ENCODE results near the gene PDE4D.
A peak's percentile ranks its signal among the peaks of the same experiment; 100 is the strongest.

PDE4D gene

GRCh38 chr5:58970766-58971165 lies 922.8 kb downstream of the PDE4D start:
- Histone ChIP-seq H3K18ac (ENCODE audit: low read depth in 1 of 2, low read length in 2 of 2) (no peak overlapping the region), H4K8ac (ENCODE audit: low read length) (no peak overlapping the region), H3K23ac (ENCODE audit: low read length in 2 of 2) (no peak overlapping the region), H3K9me3 (ENCODE audit: control insufficient read depth, low read length) (no peaks in the 10 kb centered on the region), H2AK5ac (ENCODE audit: low read length, severe bottlenecking) (no peak overlapping the region), H3K27ac (ENCODE audit: low read length, poor library complexity, severe bottlenecking) (no peak overlapping the region), H2BK120ac (ENCODE audit: low read depth, low read length) (no peak overlapping the region), H3K14ac (ENCODE audit: low read length in 2 of 2) (no peak overlapping the region), H3K4me3 (ENCODE audit: insufficient read depth in 1 of 2, low read depth in 1 of 2, low read length in 2 of 2) (no peak overlapping the region), H2BK12ac (ENCODE audit: low read length in 2 of 2) (no peak overlapping the region), H2BK5ac (ENCODE audit: low read depth, low read length, poor library complexity, severe bottlenecking) (no peak overlapping the region), H3K4me2 (ENCODE audit: low read length, poor library complexity, severe bottlenecking) (no peak overlapping the region), H3K4me1 (ENCODE audit: control insufficient read depth, insufficient read depth, low read depth, low read length) (no peaks in the 10 kb centered on the region), H3K4ac (ENCODE audit: low read depth in 1 of 2, low read length in 2 of 2) (no peak overlapping the region), H3K36me3 (ENCODE audit: control insufficient read depth in 1 of 2, insufficient read depth in 2 of 2, low read depth in 1 of 2, low read length in 2 of 2) (peaks cover 4 to 6% of the 10 kb centered on the region in 2 experiments), H4K91ac (ENCODE audit: low read length) (no peak overlapping the region), H2AFZ (ENCODE audit: low read depth, low read length) (no peak overlapping the region), H3K79me1 (replicated peaks; ENCODE audit: low read length, poor library complexity, severe bottlenecking) (no peaks in the 10 kb centered on the region), H3K27me3 (ENCODE audit: control insufficient read depth in 1 of 2, insufficient read depth in 1 of 2, low read length in 2 of 2) (no peaks in the 10 kb centered on the region), H3K9ac (ENCODE audit: low read length) (no peak overlapping the region), H2BK15ac (ENCODE audit: low read depth, poor library complexity, severe bottlenecking) (no peak overlapping the region)
- 100% methylated on average over 1 of the region's 2 CpGs for WGBS
- DNase-seq = no peak

- no peak overlapping the region for H3K14ac ChIP-seq (ENCODE audit: low read length in 2 of 2)
- H3K9me3 ChIP-seq (ENCODE audit: control insufficient read depth, low read length) = no peaks in the 10 kb centered on the region
- H2BK12ac ChIP-seq (ENCODE audit: low read length in 2 of 2) = no peak overlapping the region
- H2AK5ac ChIP-seq (ENCODE audit: low read length, severe bottlenecking) = no peak overlapping the region
- H3K4me2 ChIP-seq (ENCODE audit: low read length, poor library complexity, severe bottlenecking) = no peak overlapping the region
- no peak overlapping the region for H3K4ac ChIP-seq (ENCODE audit: low read depth in 1 of 2, low read length in 2 of 2)
- H3K36me3 ChIP-seq (ENCODE audit: control insufficient read depth in 1 of 2, insufficient read depth in 2 of 2, low read depth in 1 of 2, low read length in 2 of 2) = peaks cover 3 to 4% of the 10 kb centered on the region in 2 experiments
- H3K27ac ChIP-seq (ENCODE audit: low read length, poor library complexity, severe bottlenecking) = no peak overlapping the region
- no peak overlapping the region for H3K18ac ChIP-seq (ENCODE audit: low read depth in 1 of 2, low read length in 2 of 2)
- no peak overlapping the region for H2BK120ac ChIP-seq (ENCODE audit: low read depth, low read length)
- H3K9ac ChIP-seq (ENCODE audit: low read length) = no peak overlapping the region
- DNase-seq = no peak
- no peak overlapping the region for H2BK15ac ChIP-seq (ENCODE audit: low read depth, poor library complexity, severe bottlenecking)
- no peaks in the 10 kb centered on the region for H3K4me1 ChIP-seq (ENCODE audit: control insufficient read depth, insufficient read depth, low read depth, low read length)
- no peak overlapping the region for H2BK5ac ChIP-seq (ENCODE audit: low read depth, low read length, poor library complexity, severe bottlenecking)
- no peak overlapping the region for H3K4me3 ChIP-seq (ENCODE audit: insufficient read depth in 1 of 2, low read depth in 1 of 2, low read length in 2 of 2)
- no peaks in the 10 kb centered on the region for H3K27me3 ChIP-seq (ENCODE audit: control insufficient read depth in 1 of 2, insufficient read depth in 1 of 2, low read length in 2 of 2)
- no peak overlapping the region for H4K91ac ChIP-seq (ENCODE audit: low read length)
- no peak overlapping the region for H2AFZ ChIP-seq (ENCODE audit: low read depth, low read length)
- WGBS = no CpG with 5 or more reads among the region's 2 CpGs
- no peaks in the 10 kb centered on the region for H3K79me1 ChIP-seq (replicated peaks; ENCODE audit: low read length, poor library complexity, severe bottlenecking)
- no peak overlapping the region for H4K8ac ChIP-seq (ENCODE audit: low read length)
- H3K23ac ChIP-seq (ENCODE audit: low read length in 2 of 2) = no peak overlapping the region
These were observed 923.7 kb downstream of the PDE4D start for GRCh38 chr5:58969795-58970194.

- Histone ChIP-seq H3K4me3 (ENCODE audit: insufficient read depth in 1 of 2, low read depth in 1 of 2, low read length in 2 of 2) (no peak overlapping the region), H3K79me1 (replicated peaks; ENCODE audit: low read length, poor library complexity, severe bottlenecking) (no peaks in the 10 kb centered on the region), H3K14ac (ENCODE audit: low read length in 2 of 2) (no peak overlapping the region), H3K36me3 (ENCODE audit: control insufficient read depth in 1 of 2, insufficient read depth in 2 of 2, low read depth in 1 of 2, low read length in 2 of 2) (peaks cover 0 to under 1% of the 10 kb centered on the region in 2 experiments), H2BK120ac (ENCODE audit: low read depth, low read length) (no peak overlapping the region), H3K18ac (ENCODE audit: low read depth in 1 of 2, low read length in 2 of 2) (no peak overlapping the region), H3K4ac (ENCODE audit: low read depth in 1 of 2, low read length in 2 of 2) (no peak overlapping the region), H2AK5ac (ENCODE audit: low read length, severe bottlenecking) (no peak overlapping the region), H3K9ac (ENCODE audit: low read length) (no peak overlapping the region), H3K23ac (ENCODE audit: low read length in 2 of 2) (no peak overlapping the region), H2BK5ac (ENCODE audit: low read depth, low read length, poor library complexity, severe bottlenecking) (no peak overlapping the region), H2BK12ac (ENCODE audit: low read length in 2 of 2) (no peak overlapping the region), H3K4me1 (ENCODE audit: control insufficient read depth, insufficient read depth, low read depth, low read length) (no peaks in the 10 kb centered on the region), H3K27ac (ENCODE audit: low read length, poor library complexity, severe bottlenecking) (no peak overlapping the region), H4K8ac (ENCODE audit: low read length) (no peak overlapping the region), H3K27me3 (ENCODE audit: control insufficient read depth in 1 of 2, insufficient read depth in 1 of 2, low read length in 2 of 2) (no peaks in the 10 kb centered on the region), H2AFZ (ENCODE audit: low read depth, low read length) (no peak overlapping the region), H2BK15ac (ENCODE audit: low read depth, poor library complexity, severe bottlenecking) (no peak overlapping the region), H3K9me3 (ENCODE audit: control insufficient read depth, low read length) (no peaks in the 10 kb centered on the region), H4K91ac (ENCODE audit: low read length) (no peak overlapping the region), H3K4me2 (ENCODE audit: low read length, poor library complexity, severe bottlenecking) (no peak overlapping the region)
- WGBS = 82% methylated on average over 3 of the region's 3 CpGs
- DNase-seq = no peak
These were observed 924.3 kb downstream of the PDE4D start for GRCh38 chr5:58969253-58969652.

- Histone ChIP-seq H3K23ac (ENCODE audit: low read length in 2 of 2) (no peak overlapping the region), H3K27ac (ENCODE audit: low read length, poor library complexity, severe bottlenecking) (no peak overlapping the region), H3K4me1 (ENCODE audit: control insufficient read depth, insufficient read depth, low read depth, low read length) (peaks cover 1% of the 10 kb centered on the region), H3K4me3 (ENCODE audit: insufficient read depth in 1 of 2, low read depth in 1 of 2, low read length in 2 of 2) (no peak overlapping the region), H2BK5ac (ENCODE audit: low read depth, low read length, poor library complexity, severe bottlenecking) (no peak overlapping the region), H3K27me3 (ENCODE audit: control insufficient read depth in 1 of 2, insufficient read depth in 1 of 2, low read length in 2 of 2) (no peaks in the 10 kb centered on the region), H3K9me3 (ENCODE audit: control insufficient read depth, low read length) (no peaks in the 10 kb centered on the region), H3K36me3 (ENCODE audit: control insufficient read depth in 1 of 2, insufficient read depth in 2 of 2, low read depth in 1 of 2, low read length in 2 of 2) (no peaks in the 10 kb centered on the region), H2BK120ac (ENCODE audit: low read depth, low read length) (no peak overlapping the region), H3K18ac (ENCODE audit: low read depth in 1 of 2, low read length in 2 of 2) (no peak overlapping the region), H2BK15ac (ENCODE audit: low read depth, poor library complexity, severe bottlenecking) (no peak overlapping the region), H4K8ac (ENCODE audit: low read length) (no peak overlapping the region), H2AFZ (ENCODE audit: low read depth, low read length) (no peak overlapping the region), H3K79me1 (replicated peaks; ENCODE audit: low read length, poor library complexity, severe bottlenecking) (no peaks in the 10 kb centered on the region), H3K4me2 (ENCODE audit: low read length, poor library complexity, severe bottlenecking) (no peak overlapping the region), H3K14ac (ENCODE audit: low read length in 2 of 2) (no peak overlapping the region), H2BK12ac (ENCODE audit: low read length in 2 of 2) (no peak overlapping the region), H2AK5ac (ENCODE audit: low read length, severe bottlenecking) (peak overlapping the region; percentile 25), H3K4ac (ENCODE audit: low read depth in 1 of 2, low read length in 2 of 2) (no peak overlapping the region), H4K91ac (ENCODE audit: low read length) (no peak overlapping the region), H3K9ac (ENCODE audit: low read length) (no peak overlapping the region)
- no peak for DNase-seq
- WGBS = 96% methylated on average over 2 of the region's 3 CpGs
These were observed 925.2 kb downstream of the PDE4D start for GRCh38 chr5:58968350-58968749.

All from mesenchymal stem cell (in vitro differentiated cells and primary cell).